GM12878 (cell line): Measurements from ENCODE around the gene KMT2B. TPM values are rescaled to one million over a fixed set of nuclear protein-coding genes. Genes with fewer than 3 reads are reported as not detected.

Experiments used
- MEF2A ChIP-seq: IDR thresholded peaks from 2 replicates; pipeline ENCODE4 v1.6.1; 2011; ENCODE audit warnings: low read depth, mild to moderate bottlenecking, low read length, moderate library complexity; ENCODE audit not compliant: insufficient read depth
- PAX5 ChIP-seq: IDR thresholded peaks from 2 replicates; pipeline ENCODE4 v1.6.1; 2011; ENCODE audit warnings: low read depth, low read length, borderline replicate concordance
- SREBF2 ChIP-seq: IDR thresholded peaks from 2 replicates; pipeline ENCODE4 v1.6.1; 2012; ENCODE audit warnings: mild to moderate bottlenecking, low read length
- ZNF274 ChIP-seq: IDR thresholded peaks from one replicate; pipeline ENCODE4 v1.8.0; 2011; ENCODE audit not compliant: insufficient read length, insufficient read depth
- polyA plus RNA-seq, 11 experiments: library from polyadenylated mRNA; depleted of rRNA in 4 of 11; unstranded in 6 of 11; stranded (reverse) in 5 of 11; fragments of >200 nt; fragmentation: Nextera tagmentation in 4 of 11; fragmentation: Illumina TruSeq in 1 of 11; extraction: Ambion mirVana in 4 of 11; extraction: Trizol in 1 of 11; gene quantifications; 1 replicate in 1 of 11; 2 replicates in 10 of 11; pipeline versions ENCODE4 v1.2.1 to v1.2.3, GENCODE V29; 2011 to 2016; ENCODE audit warnings: inconsistent platforms in 2 of 11, missing spikeins in 2 of 11, low read depth in 1 of 11
- total RNA-seq, 4 experiments: library from RNA; depleted of rRNA in 3 of 4; stranded (reverse); fragments of >200 nt in 3 of 4; fragmentation: Illumina TruSeq in 1 of 4; extraction: Trizol in 1 of 4; gene quantifications; 2 replicates each; pipeline versions ENCODE4 v1.2.1 to v1.2.3, GENCODE V29; 2013 to 2021
- TF ChIP-seq, protein P1 (sequence below): fragments of 450-650 bp; IDR thresholded peaks from 2 replicates; pipeline ENCODE4 v1.6.1; 2017; ENCODE audit warnings: mild to moderate bottlenecking, low read depth, inconsistent platforms; ENCODE audit not compliant: poor library complexity, severe bottlenecking
- TF ChIP-seq, protein P2 (sequence below): fragments of 450-650 bp; IDR thresholded peaks from 2 replicates; pipeline ENCODE4 v1.6.1; 2018; ENCODE audit warnings: mild to moderate bottlenecking, low read depth, moderate library complexity; ENCODE audit not compliant: partially characterized antibody

KMT2B gene
- total and polyA plus RNA-seq, 10 of the 15 experiments (the other 5 are each of a cell fraction or from before 2014, with no cell fraction given) = 0.71 to 35.6 (median 6.0) TPM

DNA sequence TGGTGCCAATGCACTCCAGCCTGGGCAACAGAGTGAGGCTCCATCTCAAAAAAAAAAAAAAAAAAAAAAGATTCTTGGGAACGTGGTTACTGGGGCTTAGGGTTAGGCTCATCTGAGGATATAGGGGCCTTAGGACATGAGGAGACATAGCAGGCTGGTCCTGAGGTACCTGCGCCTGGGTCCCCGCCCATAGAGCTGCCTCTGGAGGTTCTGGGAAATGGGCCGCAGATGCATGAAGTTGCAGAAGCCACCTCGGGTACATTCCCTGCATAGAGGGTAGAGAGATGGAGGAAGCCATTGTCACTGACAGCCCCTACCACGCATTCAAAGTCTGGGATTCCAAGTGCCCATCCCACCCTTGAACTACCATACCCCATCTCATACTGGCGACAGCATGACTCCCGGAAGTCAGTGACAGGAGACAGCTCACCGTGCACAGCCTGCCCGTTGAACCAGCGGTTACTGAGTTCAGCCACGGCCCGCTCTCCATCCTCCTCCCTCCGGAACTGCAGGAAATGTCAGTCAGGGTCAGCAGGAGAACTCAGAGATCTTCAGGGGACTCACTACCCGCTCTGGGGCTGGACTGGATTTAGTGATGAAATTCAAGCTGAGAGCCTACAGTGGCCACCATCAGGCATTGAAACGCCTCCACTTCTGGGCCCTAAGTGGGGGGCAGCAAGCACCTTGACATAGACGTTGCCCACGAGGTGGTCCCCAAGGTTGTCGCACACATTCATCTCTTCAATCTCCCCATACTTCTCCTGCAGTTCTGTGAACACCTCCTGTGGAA is 26.0 kb downstream of the KMT2B start (continued):
- TF ChIP-seq ZNF274 (no peak), MEF2A (no peak), PAX5 (no peak), SREBF2 (no peak)
- TF ChIP-seq, protein P1, sequence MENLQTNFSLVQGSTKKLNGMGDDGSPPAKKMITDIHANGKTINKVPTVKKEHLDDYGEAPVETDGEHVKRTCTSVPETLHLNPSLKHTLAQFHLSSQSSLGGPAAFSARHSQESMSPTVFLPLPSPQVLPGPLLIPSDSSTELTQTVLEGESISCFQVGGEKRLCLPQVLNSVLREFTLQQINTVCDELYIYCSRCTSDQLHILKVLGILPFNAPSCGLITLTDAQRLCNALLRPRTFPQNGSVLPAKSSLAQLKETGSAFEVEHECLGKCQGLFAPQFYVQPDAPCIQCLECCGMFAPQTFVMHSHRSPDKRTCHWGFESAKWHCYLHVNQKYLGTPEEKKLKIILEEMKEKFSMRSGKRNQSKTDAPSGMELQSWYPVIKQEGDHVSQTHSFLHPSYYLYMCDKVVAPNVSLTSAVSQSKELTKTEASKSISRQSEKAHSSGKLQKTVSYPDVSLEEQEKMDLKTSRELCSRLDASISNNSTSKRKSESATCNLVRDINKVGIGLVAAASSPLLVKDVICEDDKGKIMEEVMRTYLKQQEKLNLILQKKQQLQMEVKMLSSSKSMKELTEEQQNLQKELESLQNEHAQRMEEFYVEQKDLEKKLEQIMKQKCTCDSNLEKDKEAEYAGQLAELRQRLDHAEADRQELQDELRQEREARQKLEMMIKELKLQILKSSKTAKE = no peak
- TF ChIP-seq, protein P2, sequence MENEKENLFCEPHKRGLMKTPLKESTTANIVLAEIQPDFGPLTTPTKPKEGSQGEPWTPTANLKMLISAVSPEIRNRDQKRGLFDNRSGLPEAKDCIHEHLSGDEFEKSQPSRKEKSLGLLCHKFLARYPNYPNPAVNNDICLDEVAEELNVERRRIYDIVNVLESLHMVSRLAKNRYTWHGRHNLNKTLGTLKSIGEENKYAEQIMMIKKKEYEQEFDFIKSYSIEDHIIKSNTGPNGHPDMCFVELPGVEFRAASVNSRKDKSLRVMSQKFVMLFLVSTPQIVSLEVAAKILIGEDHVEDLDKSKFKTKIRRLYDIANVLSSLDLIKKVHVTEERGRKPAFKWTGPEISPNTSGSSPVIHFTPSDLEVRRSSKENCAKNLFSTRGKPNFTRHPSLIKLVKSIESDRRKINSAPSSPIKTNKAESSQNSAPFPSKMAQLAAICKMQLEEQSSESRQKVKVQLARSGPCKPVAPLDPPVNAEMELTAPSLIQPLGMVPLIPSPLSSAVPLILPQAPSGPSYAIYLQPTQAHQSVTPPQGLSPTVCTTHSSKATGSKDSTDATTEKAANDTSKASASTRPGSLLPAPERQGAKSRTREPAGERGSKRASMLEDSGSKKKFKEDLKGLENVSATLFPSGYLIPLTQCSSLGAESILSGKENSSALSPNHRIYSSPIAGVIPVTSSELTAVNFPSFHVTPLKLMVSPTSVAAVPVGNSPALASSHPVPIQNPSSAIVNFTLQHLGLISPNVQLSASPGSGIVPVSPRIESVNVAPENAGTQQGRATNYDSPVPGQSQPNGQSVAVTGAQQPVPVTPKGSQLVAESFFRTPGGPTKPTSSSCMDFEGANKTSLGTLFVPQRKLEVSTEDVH = no peak
